GM23338 (cell line): Measurements from ENCODE around the gene SLC35D1. TPM values are rescaled to one million over a fixed set of nuclear protein-coding genes. Genes with fewer than 3 reads are reported as not detected.
"Not testable (repeated sequence)": the region's sequence is repeated elsewhere in the genome, so short reads cannot be mapped to it uniquely, and the experiment has no call there.

Experiments
- ATAC-seq: fragments of 200-7000 bp; cut with Tn5 transposase; 3 replicates; pipeline ENCODE4 v1.9.1; 2020
- DNase-seq: peaks from one replicate; pipeline ENCODE4 v3.0.0-alpha.2; 2015; ENCODE audit warnings: low spot score
- H2AFZ ChIP-seq: fragments of 200-600 bp; sonication (generic); 2 replicates; pipeline ENCODE4 v1.8.0; 2016; ENCODE audit warnings: antibody characterized with exemption, mild to moderate bottlenecking, moderate library complexity
- H3F3A ChIP-seq: fragments of 200-600 bp; sonication (generic); replicated peaks from 2 replicates; pipeline ENCODE4 v1.8.0; 2017; ENCODE audit warnings: antibody characterized with exemption, mixed run types, low read depth
- H3K27ac ChIP-seq: fragments of 200-600 bp; sonication (generic); 2 replicates; pipeline ENCODE4 v1.6.1; 2016; ENCODE audit warnings: low read depth
- H3K27me3 ChIP-seq: fragments of 200-600 bp; sonication (generic); 2 replicates; pipeline ENCODE4 v1.8.0; 2016; ENCODE audit warnings: mild to moderate bottlenecking, mixed run types, moderate library complexity; ENCODE audit not compliant: insufficient read depth
- H3K36me3 ChIP-seq: fragments of 200-600 bp; sonication (generic); 2 replicates; pipeline ENCODE4 v1.8.0; 2016; ENCODE audit warnings: mild to moderate bottlenecking; ENCODE audit not compliant: insufficient read depth
- H3K4me1 ChIP-seq: fragments of 200-600 bp; sonication (generic); 2 replicates; pipeline ENCODE4 v1.8.0; 2016; ENCODE audit warnings: mild to moderate bottlenecking, moderate library complexity; ENCODE audit not compliant: insufficient read depth
- H3K4me2 ChIP-seq: fragments of 200-600 bp; sonication (generic); 2 replicates; pipeline ENCODE4 v1.7.1; 2017; ENCODE audit warnings: mixed run types
- H3K4me3 ChIP-seq: fragments of 200-600 bp; sonication (generic); 2 replicates; pipeline ENCODE4 v1.6.1; 2016; ENCODE audit warnings: mixed run types
- H3K79me2 ChIP-seq: fragments of 200-600 bp; sonication (generic); replicated peaks from 2 replicates; pipeline ENCODE4 v1.8.0; 2017; ENCODE audit warnings: mild to moderate bottlenecking; ENCODE audit not compliant: insufficient read depth
- H3K9me2 ChIP-seq: fragments of 200-600 bp; sonication (generic); 2 replicates; pipeline ENCODE4 v1.8.0; 2017; ENCODE audit not compliant: insufficient read depth
- H4K20me1 ChIP-seq: fragments of 200-600 bp; sonication (generic); replicated peaks from 2 replicates; pipeline ENCODE4 v1.8.0; 2017; ENCODE audit warnings: mild to moderate bottlenecking; ENCODE audit not compliant: insufficient read depth
- H3K27ac Mint-ChIP-seq: 2 replicates; pipeline ENCODE4 v1.8.0; 2020; ENCODE audit warnings: inconsistent platforms, mild to moderate bottlenecking, moderate library complexity, mixed read lengths
- H3K27me3 Mint-ChIP-seq: 3 replicates; pipeline ENCODE4 v1.8.0; 2022; ENCODE audit warnings: low read depth, mild to moderate bottlenecking, moderate library complexity, mixed read lengths, inconsistent platforms; ENCODE audit not compliant: insufficient read depth, poor library complexity
- H3K36me3 Mint-ChIP-seq: 3 replicates; pipeline ENCODE4 v1.8.0; 2021; ENCODE audit warnings: low read depth, mild to moderate bottlenecking, inconsistent platforms, moderate library complexity, mixed read lengths
- H3K4me1 Mint-ChIP-seq: 3 replicates; pipeline ENCODE4 v1.8.0; 2020; ENCODE audit warnings: mild to moderate bottlenecking, inconsistent platforms, mixed read lengths
- H3K4me3 Mint-ChIP-seq: 3 replicates; pipeline ENCODE4 v1.8.0; 2021; ENCODE audit warnings: moderate library complexity, mild to moderate bottlenecking, inconsistent platforms, mixed read lengths
- H3K9me3 Mint-ChIP-seq: 3 replicates; pipeline ENCODE4 v1.8.0; 2020; ENCODE audit warnings: moderate library complexity, mild to moderate bottlenecking, inconsistent platforms, mixed read lengths
- ETS1 ChIP-seq: IDR thresholded peaks from 2 replicates; pipeline ENCODE4 v1.6.1; 2016; ENCODE audit warnings: antibody characterized with exemption
- EZH2 ChIP-seq: fragments of 200-600 bp; sonication (generic); IDR thresholded peaks from one replicate; pipeline ENCODE4 v1.8.0; 2017; ENCODE audit warnings: antibody characterized with exemption, mild to moderate bottlenecking, low read depth; ENCODE audit not compliant: unreplicated experiment
- JUNB ChIP-seq: IDR thresholded peaks from one replicate; pipeline ENCODE4 v1.6.1; 2016; ENCODE audit warnings: antibody characterized with exemption; ENCODE audit not compliant: unreplicated experiment
- NANOG ChIP-seq: IDR thresholded peaks from 2 replicates; pipeline ENCODE4 v1.6.1; 2016; ENCODE audit warnings: antibody characterized with exemption, borderline replicate concordance
- POLR2AphosphoS5 ChIP-seq: IDR thresholded peaks from 2 replicates; pipeline ENCODE4 v1.6.1; 2016; ENCODE audit warnings: antibody characterized with exemption, low read depth
- ZNF114 ChIP-seq: fragments of 250-450 bp; sonication (Bioruptor Pico); IDR thresholded peaks from 2 replicates; pipeline ENCODE4 v1.5.0; 2020; ENCODE audit warnings: mild to moderate bottlenecking, moderate library complexity
- polyA plus RNA-seq: library from polyadenylated mRNA; unstranded; fragments of >200 nt; fragmentation: Nextera tagmentation; extraction: Ambion mirVana; gene quantifications from 2 replicates; pipeline ENCODE4 v1.2.1, GENCODE V29; 2016
- total RNA-seq: library from RNA; depleted of rRNA; stranded (reverse); fragments of >200 nt; shearing (Covaris generic); gene quantifications from 2 replicates; pipeline ENCODE4 v1.2.3, GENCODE V29; 2014
- TF ChIP-seq, protein P1 (sequence below): fragments of 250-450 bp; sonication (Bioruptor Pico); IDR thresholded peaks from 2 replicates; pipeline ENCODE4 v1.5.0; 2020; ENCODE audit warnings: mild to moderate bottlenecking, moderate library complexity

SLC35D1 gene
- total and polyA plus RNA-seq, 2 experiments from 2014 or later = 0.68 to 2.8 TPM

DNA sequence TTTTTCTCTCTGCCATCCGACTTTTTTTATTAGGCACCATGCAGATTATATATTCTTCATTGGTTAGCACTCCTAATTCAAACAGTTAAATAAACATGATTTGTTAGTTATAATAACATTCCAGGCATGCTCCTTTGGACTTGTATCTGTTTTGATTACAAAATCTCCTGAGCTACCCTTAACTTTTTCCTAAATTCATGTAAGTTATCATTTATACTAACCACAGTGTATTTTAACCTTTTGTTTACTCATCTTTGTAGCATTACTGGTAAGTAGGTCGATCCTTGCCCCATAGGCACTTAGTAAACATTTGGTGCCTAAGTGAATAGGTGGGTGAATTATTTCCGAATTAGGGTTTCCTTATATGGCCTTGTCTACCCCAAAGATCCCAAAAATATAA, 85.4 kb downstream of the SLC35D1 start (continued):
- TF ChIP-seq, protein P1, sequence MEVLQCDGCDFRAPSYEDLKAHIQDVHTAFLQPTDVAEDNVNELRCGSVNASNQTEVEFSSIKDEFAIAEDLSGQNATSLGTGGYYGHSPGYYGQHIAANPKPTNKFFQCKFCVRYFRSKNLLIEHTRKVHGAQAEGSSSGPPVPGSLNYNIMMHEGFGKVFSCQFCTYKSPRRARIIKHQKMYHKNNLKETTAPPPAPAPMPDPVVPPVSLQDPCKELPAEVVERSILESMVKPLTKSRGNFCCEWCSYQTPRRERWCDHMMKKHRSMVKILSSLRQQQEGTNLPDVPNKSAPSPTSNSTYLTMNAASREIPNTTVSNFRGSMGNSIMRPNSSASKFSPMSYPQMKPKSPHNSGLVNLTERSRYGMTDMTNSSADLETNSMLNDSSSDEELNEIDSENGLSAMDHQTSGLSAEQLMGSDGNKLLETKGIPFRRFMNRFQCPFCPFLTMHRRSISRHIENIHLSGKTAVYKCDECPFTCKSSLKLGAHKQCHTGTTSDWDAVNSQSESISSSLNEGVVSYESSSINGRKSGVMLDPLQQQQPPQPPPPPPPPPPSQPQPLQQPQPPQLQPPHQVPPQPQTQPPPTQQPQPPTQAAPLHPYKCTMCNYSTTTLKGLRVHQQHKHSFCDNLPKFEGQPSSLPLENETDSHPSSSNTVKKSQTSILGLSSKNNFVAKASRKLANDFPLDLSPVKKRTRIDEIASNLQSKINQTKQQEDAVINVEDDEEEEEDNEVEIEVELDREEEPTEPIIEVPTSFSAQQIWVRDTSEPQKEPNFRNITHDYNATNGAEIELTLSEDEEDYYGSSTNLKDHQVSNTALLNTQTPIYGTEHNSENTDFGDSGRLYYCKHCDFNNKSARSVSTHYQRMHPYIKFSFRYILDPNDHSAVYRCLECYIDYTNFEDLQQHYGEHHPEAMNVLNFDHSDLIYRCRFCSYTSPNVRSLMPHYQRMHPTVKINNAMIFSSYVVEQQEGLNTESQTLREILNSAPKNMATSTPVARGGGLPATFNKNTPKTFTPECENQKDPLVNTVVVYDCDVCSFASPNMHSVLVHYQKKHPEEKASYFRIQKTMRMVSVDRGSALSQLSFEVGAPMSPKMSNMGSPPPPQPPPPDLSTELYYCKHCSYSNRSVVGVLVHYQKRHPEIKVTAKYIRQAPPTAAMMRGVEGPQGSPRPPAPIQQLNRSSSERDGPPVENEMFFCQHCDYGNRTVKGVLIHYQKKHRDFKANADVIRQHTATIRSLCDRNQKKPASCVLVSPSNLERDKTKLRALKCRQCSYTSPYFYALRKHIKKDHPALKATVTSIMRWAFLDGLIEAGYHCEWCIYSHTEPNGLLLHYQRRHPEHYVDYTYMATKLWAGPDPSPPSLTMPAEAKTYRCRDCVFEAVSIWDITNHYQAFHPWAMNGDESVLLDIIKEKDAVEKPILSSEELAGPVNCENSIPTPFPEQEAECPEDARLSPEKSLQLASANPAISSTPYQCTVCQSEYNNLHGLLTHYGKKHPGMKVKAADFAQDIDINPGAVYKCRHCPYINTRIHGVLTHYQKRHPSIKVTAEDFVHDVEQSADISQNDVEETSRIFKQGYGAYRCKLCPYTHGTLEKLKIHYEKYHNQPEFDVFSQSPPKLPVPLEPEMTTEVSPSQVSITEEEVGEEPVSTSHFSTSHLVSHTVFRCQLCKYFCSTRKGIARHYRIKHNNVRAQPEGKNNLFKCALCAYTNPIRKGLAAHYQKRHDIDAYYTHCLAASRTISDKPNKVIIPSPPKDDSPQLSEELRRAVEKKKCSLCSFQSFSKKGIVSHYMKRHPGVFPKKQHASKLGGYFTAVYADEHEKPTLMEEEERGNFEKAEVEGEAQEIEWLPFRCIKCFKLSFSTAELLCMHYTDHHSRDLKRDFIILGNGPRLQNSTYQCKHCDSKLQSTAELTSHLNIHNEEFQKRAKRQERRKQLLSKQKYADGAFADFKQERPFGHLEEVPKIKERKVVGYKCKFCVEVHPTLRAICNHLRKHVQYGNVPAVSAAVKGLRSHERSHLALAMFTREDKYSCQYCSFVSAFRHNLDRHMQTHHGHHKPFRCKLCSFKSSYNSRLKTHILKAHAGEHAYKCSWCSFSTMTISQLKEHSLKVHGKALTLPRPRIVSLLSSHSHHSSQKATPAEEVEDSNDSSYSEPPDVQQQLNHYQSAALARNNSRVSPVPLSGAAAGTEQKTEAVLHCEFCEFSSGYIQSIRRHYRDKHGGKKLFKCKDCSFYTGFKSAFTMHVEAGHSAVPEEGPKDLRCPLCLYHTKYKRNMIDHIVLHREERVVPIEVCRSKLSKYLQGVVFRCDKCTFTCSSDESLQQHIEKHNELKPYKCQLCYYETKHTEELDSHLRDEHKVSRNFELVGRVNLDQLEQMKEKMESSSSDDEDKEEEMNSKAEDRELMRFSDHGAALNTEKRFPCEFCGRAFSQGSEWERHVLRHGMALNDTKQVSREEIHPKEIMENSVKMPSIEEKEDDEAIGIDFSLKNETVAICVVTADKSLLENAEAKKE (CRISPR knock-in tag) = no peak
- TF ChIP-seq JUNB = no peak

DNA sequence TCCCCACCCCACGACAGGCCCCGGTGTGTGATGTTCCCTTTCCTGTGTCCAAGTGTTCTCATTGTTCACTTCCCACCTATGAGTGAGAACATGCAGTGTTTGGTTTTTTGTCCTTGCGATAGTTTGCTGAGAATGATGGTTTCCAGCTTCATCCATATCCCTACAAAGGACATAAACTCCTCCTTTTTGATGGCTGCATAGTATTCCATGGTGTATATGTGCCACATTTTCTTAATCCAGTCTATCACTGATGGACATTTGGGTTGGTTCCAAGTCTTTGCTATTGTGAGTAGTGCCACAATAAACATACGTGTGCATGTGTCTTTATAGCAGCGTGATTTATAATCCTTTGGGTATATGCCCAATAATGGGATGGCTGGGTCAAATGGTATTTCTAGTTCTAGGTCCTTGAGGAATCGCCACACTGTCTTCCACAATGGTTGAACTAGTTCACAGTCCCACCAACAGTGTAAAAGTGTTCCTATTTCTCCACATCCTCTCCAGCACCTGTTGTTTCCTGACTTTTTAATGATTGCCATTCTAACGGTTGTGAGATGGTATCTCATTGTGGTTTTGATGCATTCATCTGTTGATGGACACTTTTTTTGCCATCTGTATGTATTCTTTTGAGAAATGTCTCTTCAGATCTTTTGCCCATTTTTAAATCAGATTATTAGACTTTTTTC, 87.6 kb downstream of the SLC35D1 start:
- not testable (repeated sequence) for H3K9me3 Mint-ChIP-seq, H3K27ac ChIP-seq, H3K27me3 Mint-ChIP-seq, H3K27me3 ChIP-seq, H3K4me1 Mint-ChIP-seq, H3K4me1 ChIP-seq, H3K27ac Mint-ChIP-seq, DNase-seq, H2AFZ ChIP-seq, ATAC-seq, H3K4me2 ChIP-seq, H3F3A ChIP-seq, H3K4me3 ChIP-seq, H3K9me2 ChIP-seq, H4K20me1 ChIP-seq, H3K4me3 Mint-ChIP-seq
- peaks cover 25% of the 10 kb centered on the region for H3K36me3 ChIP-seq
- 0 out of 2 replicates have a peak, but pooled peaks cover 11% of the 10 kb centered on the region for H3K79me2 ChIP-seq
- peaks cover 71% of the 10 kb centered on the region for H3K36me3 Mint-ChIP-seq

- Histone ChIP-seq H3K4me1 (no peaks in the 10 kb centered on the region), H3K36me3 (peaks cover 34% of the 10 kb centered on the region; the same call in 1 of the 2 replicates), H3K27ac (no peak overlapping the region), H3K27me3 (no peaks in the 10 kb centered on the region), H3K9me2 (no peaks in the 10 kb centered on the region), H3K4me2 (no peak overlapping the region), H3K79me2 (no peaks in the 10 kb centered on the region; the same call in 1 of the 2 replicates), H3F3A (no peaks in the 10 kb centered on the region), H3K4me3 (no peak overlapping the region), H2AFZ (no peak overlapping the region), H4K20me1 (no peaks in the 10 kb centered on the region)
- no peak overlapping the region for H3K4me3 Mint-ChIP-seq
- ATAC-seq (no peak), DNase-seq (no peak)
- no peak overlapping the region for H3K27ac Mint-ChIP-seq
- H3K4me1 Mint-ChIP-seq = 0 out of 3 replicates have a peak, but pooled peaks cover 2% of the 10 kb centered on the region
- H3K36me3 Mint-ChIP-seq = peaks cover 46% of the 10 kb centered on the region; the same call in 2 of the 3 replicates
- no peaks in the 10 kb centered on the region for H3K27me3 Mint-ChIP-seq
- H3K9me3 Mint-ChIP-seq = no peaks in the 10 kb centered on the region
- TF ChIP-seq EZH2 (no peak), ZNF114 (no peak), POLR2AphosphoS5 (no peak), ETS1 (no peak), NANOG (no peak)
These were observed 96.0 kb downstream of the SLC35D1 start for GRCh38 chr1:66957938-66958337.
